ENCODE data around the gene CCDC77.
A peak's percentile ranks its signal among the peaks of the same experiment; 100 is the strongest.
"Not testable (repeated sequence)": the region's sequence is repeated elsewhere in the genome, so short reads cannot be mapped to it uniquely, and the experiment has no call there.

CCDC77 gene

GRCh38 chr12:401235-402028, at the start of gene CCDC77:
Gene CCDC77 (plus strand): TSS chr12:401644. CDS start chr12:409384, 7,740 bp downstream.
- DNase-seq (ENCODE audit: low read depth), result peak; percentile 94

- DNase-seq (ENCODE audit: low read depth), result no peak
Observed at GRCh38 chr12:356276-356988, 45.0 kb upstream of the CCDC77 start.

GRCh38 chr12:359091-359490, 42.4 kb upstream of the CCDC77 start:
- DNase-seq (ENCODE audit: low read depth), result no peak

GRCh38 chr12:366820-367219, 34.6 kb upstream of the CCDC77 start:
- DNase-seq (ENCODE audit: low read depth), result no peak

- DNase-seq (ENCODE audit: low read depth), result no peak
Observed at GRCh38 chr12:367972-368371, 33.5 kb upstream of the CCDC77 start.

GRCh38 chr12:370739-371485, 30.5 kb upstream of the CCDC77 start:
- DNase-seq (ENCODE audit: low read depth), result not testable (repeated sequence)

GRCh38 chr12:386651-387050, 14.8 kb upstream of the CCDC77 start:
- DNase-seq (ENCODE audit: low read depth), result no peak

- no peak for DNase-seq (ENCODE audit: low read depth)
Observed at GRCh38 chr12:388012-388411, 13.4 kb upstream of the CCDC77 start.

GRCh38 chr12:388541-389141, 12.8 kb upstream of the CCDC77 start:
- DNase-seq (ENCODE audit: low read depth), result peak; percentile 33

GRCh38 chr12:389142-390096, 12.0 kb upstream of the CCDC77 start, which contains the start of gene KDM5A:
Gene KDM5A (minus strand): TSS chr12:389320. CDS start chr12:389091, 229 bp downstream.
- peak; percentile 95 for DNase-seq (ENCODE audit: low read depth)

- DNase-seq (ENCODE audit: low read depth), result no peak
Observed at GRCh38 chr12:400828-401227, 616 bp upstream of the CCDC77 start.

- no peak for DNase-seq (ENCODE audit: low read depth)
Observed at GRCh38 chr12:402029-402389, 565 bp downstream of the CCDC77 start.

GRCh38 chr12:414859-415258, 13.4 kb downstream of the CCDC77 start:
- no peak for DNase-seq (ENCODE audit: low read depth)

GRCh38 chr12:418432-418831, 17.0 kb downstream of the CCDC77 start:
- no peak for DNase-seq (ENCODE audit: low read depth)

- no peak for DNase-seq (ENCODE audit: low read depth)
Observed at GRCh38 chr12:422526-422925, 21.1 kb downstream of the CCDC77 start.

GRCh38 chr12:435737-436136, 34.3 kb downstream of the CCDC77 start:
- not testable (repeated sequence) for DNase-seq (ENCODE audit: low read depth)

GRCh38 chr12:442235-442884, 40.9 kb downstream of the CCDC77 start:
- DNase-seq (ENCODE audit: low read depth), result peak; percentile 15

GRCh38 chr12:447141-447540, 45.7 kb downstream of the CCDC77 start:
- DNase-seq (ENCODE audit: low read depth), result no peak

- DNase-seq (ENCODE audit: low read depth), result no peak
Observed at GRCh38 chr12:449203-449602, 47.8 kb downstream of the CCDC77 start.

- DNase-seq (ENCODE audit: low read depth), result no peak
Observed at GRCh38 chr12:450438-450837, 49.0 kb downstream of the CCDC77 start.
